Esophagus muscularis mucosa (tissue), 4 donors: ENCODE measurements around the gene QPCTL. TPM values are rescaled to one million over a fixed set of nuclear protein-coding genes. Genes with fewer than 3 reads are reported as not detected.
A peak's percentile ranks its signal among the peaks of the same experiment; 100 is the strongest.

Experiments
- DNase-seq: peaks from one replicate; pipeline ENCODE4 v3.0.0-alpha.2; 2017; ENCODE audit errors: extremely low spot score
- H3K27ac ChIP-seq, 4 donors: fragments of 200-600 bp; sonication (generic); replicated peaks in 1 of 4; 1 replicate in 3 of 4; 2 replicates in 1 of 4; pipeline ENCODE4 v1.5.1; 2016 to 2019; ENCODE audit warnings: mild to moderate bottlenecking in 1 of 4
- H3K27me3 ChIP-seq, 4 donors: fragments of 200-600 bp; sonication (generic); one replicate each; pipeline versions ENCODE4 v1.5.1 to v1.6.0; 2016 to 2019
- H3K36me3 ChIP-seq, 4 donors: fragments of 200-600 bp; sonication (generic); one replicate each; pipeline ENCODE4 v1.5.1; 2016 to 2019
- H3K4me1 ChIP-seq, 4 donors: fragments of 200-600 bp; sonication (generic); one replicate each; pipeline ENCODE4 v1.5.1; 2016 to 2019
- H3K4me3 ChIP-seq, 4 donors: fragments of 200-600 bp; sonication (generic); 1 replicate in 2 of 4; 2 replicates in 2 of 4; pipeline ENCODE4 v1.5.1; 2016 to 2019; ENCODE audit warnings: mild to moderate bottlenecking in 4 of 4, moderate library complexity in 1 of 4
- H3K9me3 ChIP-seq, 4 donors: fragments of 200-600 bp; sonication (generic); 1 replicate in 3 of 4; 2 replicates in 1 of 4; pipeline ENCODE4 v1.5.1; 2016 to 2019
- CTCF ChIP-seq, 3 experiments: fragments of 200-600 bp in 2 of 3; fragments of 450-650 bp in 1 of 3; sonication (generic) in 2 of 3; IDR thresholded peaks; one replicate each; pipeline ENCODE4 v1.5.1; 2017 to 2019; ENCODE audit warnings: antibody characterized with exemption in 3 of 3, mild to moderate bottlenecking in 2 of 3, moderate library complexity in 1 of 3
- EP300 ChIP-seq: sonication (generic); formaldehyde crosslinking; IDR thresholded peaks from one replicate; pipeline ENCODE4 v1.6.1; 2017; ENCODE audit warnings: antibody characterized with exemption
- POLR2A ChIP-seq: fragments of 450-650 bp; IDR thresholded peaks from one replicate; pipeline ENCODE4 v1.6.1; 2017; ENCODE audit warnings: antibody characterized with exemption, moderate library complexity, mild to moderate bottlenecking, low read depth
- POLR2AphosphoS5 ChIP-seq, 2 donors: sonication (generic); formaldehyde crosslinking; IDR thresholded peaks; one replicate each; pipeline ENCODE4 v1.6.1; 2017; ENCODE audit warnings: antibody characterized with exemption in 2 of 2
- WGBS: methylation state at CpG from one replicate; pipeline ENCODE4 v1.1.5; 2018; 5-methylcytosine and 5-hydroxymethylcytosine counted together
- intact Hi-C: fragments of 100-400 bp; cut with DNase I; formaldehyde crosslinking; loops from one replicate; pipeline ENCODE4 v1.15.1; 2023
- total RNA-seq, 4 donors: library from RNA; depleted of rRNA; stranded (reverse); fragments of >200 nt; gene quantifications; one replicate each; pipeline versions ENCODE4 v1.1.0 to v1.2.1, GENCODE V29; 2016

Gene QPCTL
- total RNA-seq, 4 donors from 2014 or later, result 4.6 to 6.8 (median 6.0) TPM

GRCh38 chr19:45733160-45733810 lies 40.8 kb downstream of the QPCTL start, which contains the start of gene MEIOSIN:
TSS of gene MEIOSIN (plus strand) at chr19:45733439. CDS start at chr19:45735377, 1,938 bp downstream.
- DNase-seq, result no peak
- H3K27me3 ChIP-seq, result no peaks in the 10 kb centered on the region
- H3K4me3 ChIP-seq, result no peak within 1 kb of the TSS
- no peak within 1 kb of the TSS for H3K27ac ChIP-seq
- H3K9me3 ChIP-seq, result no peaks in the 10 kb centered on the region
- WGBS, result 92% methylated on average over 57 of the region's 59 CpGs
- H3K36me3 ChIP-seq, result no peaks in the 10 kb centered on the region
- no peak for TF ChIP-seq EP300
- no peak for TF ChIP-seq POLR2A
- TF ChIP-seq CTCF (IDR thresholded peaks at IDR 0.05), result no peak
- no peak for TF ChIP-seq POLR2AphosphoS5 (IDR thresholded peaks at IDR 0.05)
- intact Hi-C loops, result no loop called here
- peaks cover 11 to 26% (median 20%) of the 10 kb centered on the region in 4 donors for H3K4me1 ChIP-seq

- TF ChIP-seq EP300 (no peak), POLR2A (no peak), POLR2AphosphoS5 (IDR thresholded peaks at IDR 0.05) (no peak), CTCF (IDR thresholded peaks at IDR 0.05) (no peak)
- H3K4me3 ChIP-seq, result no peak overlapping the region
- DNase-seq, result no peak
- no peak overlapping the region for H3K27ac ChIP-seq
- WGBS, result 87% methylated on average over 10 of the region's 10 CpGs
- no peaks in the 10 kb centered on the region for H3K27me3 ChIP-seq
- no peaks in the 10 kb centered on the region for H3K9me3 ChIP-seq
- peaks cover 0 to 9% (median 0%) of the 10 kb centered on the region in 4 donors for H3K4me1 ChIP-seq
- H3K36me3 ChIP-seq, result no peaks in the 10 kb centered on the region
- intact Hi-C loops, result no loop called here
Measured at GRCh38 chr19:45739498-45740439, 47.3 kb downstream of the QPCTL start.

GRCh38 chr19:45742969-45743368 lies 50.5 kb downstream of the QPCTL start:
- WGBS, result 55% methylated on average over 4 of the region's 4 CpGs
- no peak for DNase-seq
- Histone ChIP-seq H3K4me1 (peaks cover 0 to 9% (median 0%) of the 10 kb centered on the region in 4 donors), H3K36me3 (no peaks in the 10 kb centered on the region), H3K27ac (peak overlapping the region in 1 of 4 donors; percentile 5), H3K9me3 (no peaks in the 10 kb centered on the region), H3K4me3 (no peak overlapping the region), H3K27me3 (no peaks in the 10 kb centered on the region)
- intact Hi-C loops, result no loop called here
- no peak for TF ChIP-seq CTCF (IDR thresholded peaks at IDR 0.05)

- Histone ChIP-seq H3K4me3 (no peak overlapping the region), H3K36me3 (no peaks in the 10 kb centered on the region), H3K4me1 (peaks cover 0 to 9% (median 0%) of the 10 kb centered on the region in 4 donors), H3K27ac (no peak overlapping the region), H3K27me3 (no peaks in the 10 kb centered on the region), H3K9me3 (no peaks in the 10 kb centered on the region)
- intact Hi-C loops, result no loop called here
- TF ChIP-seq POLR2AphosphoS5 (IDR thresholded peaks at IDR 0.05) (no peak), POLR2A (no peak), CTCF (IDR thresholded peaks at IDR 0.05) (no peak), EP300 (no peak)
- WGBS, result 92% methylated on average over 6 of the region's 6 CpGs
- no peak for DNase-seq
Measured at GRCh38 chr19:45745606-45746005, 53.1 kb downstream of the QPCTL start.
